Psoas muscle (tissue), 8 donors: ENCODE measurements around the gene TP63. TPM values are rescaled to one million over a fixed set of nuclear protein-coding genes. Genes with fewer than 3 reads are reported as not detected.
"Not testable (repeated sequence)": the region's sequence is repeated elsewhere in the genome, so short reads cannot be mapped to it uniquely, and the experiment has no call there.

Experiments
- ATAC-seq, 4 donors: fragments of 200-7000 bp; cut with Tn5 transposase; one replicate each; pipeline ENCODE4 v1.9.1; 2020; ENCODE audit warnings: moderate library complexity in 3 of 4, mild to moderate bottlenecking in 2 of 4
- DNase-seq, 2 donors: peaks; one replicate each; pipeline ENCODE4 v3.0.0-alpha.2; 2020
- H3K27ac ChIP-seq: fragments of 200-600 bp; one replicate; pipeline ENCODE4 v1.8.0; 2022
- H3K27me3 ChIP-seq, 3 donors: fragments of 200-600 bp in 1 of 3; one replicate each; pipeline versions ENCODE4 v1.6.1 to v1.8.0; 2013 to 2022; ENCODE audit warnings: low read length in 2 of 3, mild to moderate bottlenecking in 2 of 3, moderate library complexity in 1 of 3; ENCODE audit not compliant: insufficient read depth in 3 of 3
- H3K36me3 ChIP-seq, 2 donors: fragments of 200-600 bp in 1 of 2; one replicate each; pipeline versions ENCODE4 v1.6.1 to v1.8.0; 2013 to 2022; ENCODE audit warnings: low read depth in 1 of 2, mild to moderate bottlenecking in 1 of 2, moderate library complexity in 1 of 2; ENCODE audit not compliant: insufficient read depth in 1 of 2
- H3K4me1 ChIP-seq: fragments of 200-600 bp; one replicate; pipeline ENCODE4 v1.8.0; 2022
- H3K4me3 ChIP-seq: fragments of 200-600 bp; one replicate; pipeline ENCODE4 v1.8.0; 2022; ENCODE audit warnings: mild to moderate bottlenecking
- H3K9me3 ChIP-seq: fragments of 200-600 bp; one replicate; pipeline ENCODE4 v1.8.0; 2022
- WGBS, 3 donors: extraction: QIAGEN DNeasy Blood & Tissue Kit; methylation state at CpG; one replicate each; pipeline versions ENCODE4 v1.1.6 to v1.1.7; 2013; 5-methylcytosine and 5-hydroxymethylcytosine counted together
- intact Hi-C, 2 donors: fragments of 100-400 bp; cut with DNase I; formaldehyde crosslinking; loops; one replicate each; pipeline versions ENCODE4 v1.11.0 to v1.14.2; 2022
- polyA plus RNA-seq, 3 donors: library from polyadenylated mRNA; stranded (reverse); fragments of 200-250 nt; gene quantifications; one replicate each; pipeline ENCODE4 v1.2.3, GENCODE V29; 2013
- total RNA-seq, 4 donors: library from RNA; stranded (reverse); fragmentation: NEBNext Ultra II Directional in 2 of 4; extraction: Animal tissue kit (Norgen Biotek cat#: 25700) in 2 of 4; gene quantifications; one replicate each; pipeline versions ENCODE4 v1.2.1 to v1.2.4, GENCODE V29; 2021 to 2023
- TF ChIP-seq, protein P1 (sequence below): fragments of 200-600 bp; IDR thresholded peaks from one replicate; pipeline ENCODE4 v1.8.0; 2022; ENCODE audit warnings: antibody characterized with exemption
- donor health status: healthy with polysubstance abuse.
- donor health status: DM: no; HTN: no; CAD: no; lungs with moderate emphysema.
- donor health status: Bipolar disorder and iron deficiency.
- donor health status: healthy.
- donor health status: DM: yes; HTN: yes; CAD: no.
- donor health status: DM: no; HTN: no; CAD: no.
- donor health status: DM: no; HTN: no; CAD: no.
- donor health status: DM: yes; HTN: yes; CAD: no.

Gene TP63
- total and polyA plus RNA-seq, 7 donors, result 1.4 to 83.0 (median 13.1) TPM

DNA sequence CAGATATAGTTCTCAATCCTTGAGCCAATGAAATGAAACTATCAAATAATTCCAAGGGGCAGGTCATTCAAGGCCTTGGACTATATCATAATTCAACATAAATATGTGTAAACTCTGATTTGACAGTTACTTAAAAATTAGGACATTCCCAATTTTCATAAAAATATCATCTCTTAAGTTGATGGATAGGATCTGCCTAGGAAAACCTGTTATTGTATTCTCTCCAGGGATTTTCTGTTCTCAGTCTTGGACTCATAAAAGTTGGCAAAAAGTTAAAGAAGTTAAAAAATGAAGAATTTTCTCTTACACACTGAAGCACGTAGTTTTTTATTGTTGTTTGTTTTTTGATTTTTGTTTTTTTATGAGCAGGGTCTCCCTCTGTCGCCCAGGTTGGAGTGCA lies 109.0 kb downstream of the TP63 start:
- no peaks in the 10 kb centered on the region for H3K27me3 ChIP-seq
- WGBS, 3 donors, result 80 to 92% (median 87%) methylated on average over 2 of the region's 2 CpGs
- intact Hi-C loops, result no loop called here
- no peak overlapping the region for H3K4me3 ChIP-seq
- peaks cover 0 to 75% of the 10 kb centered on the region in 2 donors for H3K36me3 ChIP-seq
- no peak for ATAC-seq
- no peak overlapping the region for H3K27ac ChIP-seq
- peaks cover 4% of the 10 kb centered on the region for H3K9me3 ChIP-seq
- peaks cover 4% of the 10 kb centered on the region for H3K4me1 ChIP-seq
- TF ChIP-seq, protein P1, sequence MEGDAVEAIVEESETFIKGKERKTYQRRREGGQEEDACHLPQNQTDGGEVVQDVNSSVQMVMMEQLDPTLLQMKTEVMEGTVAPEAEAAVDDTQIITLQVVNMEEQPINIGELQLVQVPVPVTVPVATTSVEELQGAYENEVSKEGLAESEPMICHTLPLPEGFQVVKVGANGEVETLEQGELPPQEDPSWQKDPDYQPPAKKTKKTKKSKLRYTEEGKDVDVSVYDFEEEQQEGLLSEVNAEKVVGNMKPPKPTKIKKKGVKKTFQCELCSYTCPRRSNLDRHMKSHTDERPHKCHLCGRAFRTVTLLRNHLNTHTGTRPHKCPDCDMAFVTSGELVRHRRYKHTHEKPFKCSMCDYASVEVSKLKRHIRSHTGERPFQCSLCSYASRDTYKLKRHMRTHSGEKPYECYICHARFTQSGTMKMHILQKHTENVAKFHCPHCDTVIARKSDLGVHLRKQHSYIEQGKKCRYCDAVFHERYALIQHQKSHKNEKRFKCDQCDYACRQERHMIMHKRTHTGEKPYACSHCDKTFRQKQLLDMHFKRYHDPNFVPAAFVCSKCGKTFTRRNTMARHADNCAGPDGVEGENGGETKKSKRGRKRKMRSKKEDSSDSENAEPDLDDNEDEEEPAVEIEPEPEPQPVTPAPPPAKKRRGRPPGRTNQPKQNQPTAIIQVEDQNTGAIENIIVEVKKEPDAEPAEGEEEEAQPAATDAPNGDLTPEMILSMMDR, result no peak
- DNase-seq, result no peak

DNA sequence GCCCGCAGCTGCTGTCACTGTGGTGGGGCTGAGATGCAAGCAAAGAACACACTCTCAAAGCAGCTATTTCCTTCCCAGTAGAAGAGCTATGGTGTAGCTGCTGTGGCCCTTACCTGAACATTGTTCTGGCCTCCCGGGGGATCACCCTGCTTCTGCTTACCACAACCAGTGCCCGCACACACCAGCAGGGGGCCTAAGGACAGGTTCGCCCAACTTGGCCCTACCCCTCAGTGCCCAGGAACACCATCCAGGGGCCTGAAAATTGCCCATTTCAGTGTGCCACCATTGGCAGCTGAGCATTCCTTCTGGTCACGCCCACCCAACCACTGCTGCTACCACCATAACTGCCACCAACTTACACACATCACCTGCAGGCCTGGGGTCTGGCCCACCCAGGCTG lies 113.0 kb downstream of the TP63 start:
- ATAC-seq, result peak in 1 of 4 donors; percentile 32
- intact Hi-C loops, result no loop called here
- 89 to 98% (median 93%) methylated on average over 5 of the region's 5 CpGs for WGBS, 3 donors
- TF ChIP-seq, protein P1, result no peak
- no peaks in the 10 kb centered on the region for H3K4me1 ChIP-seq
- H3K4me3 ChIP-seq, result no peak overlapping the region
- no peak for DNase-seq
- peaks cover 0 to 75% of the 10 kb centered on the region in 2 donors for H3K36me3 ChIP-seq
- no peaks in the 10 kb centered on the region for H3K27me3 ChIP-seq
- peaks cover 4% of the 10 kb centered on the region for H3K9me3 ChIP-seq
- no peak overlapping the region for H3K27ac ChIP-seq

GRCh38 chr3:189745622-189746021 lies 114.4 kb downstream of the TP63 start:
- DNase-seq (no peak), ATAC-seq (no peak)
- Histone ChIP-seq H3K27ac (no peak overlapping the region), H3K4me3 (no peak overlapping the region), H3K27me3 (no peaks in the 10 kb centered on the region), H3K9me3 (peaks cover 4% of the 10 kb centered on the region), H3K36me3 (peaks cover 0 to 68% of the 10 kb centered on the region in 2 donors), H3K4me1 (no peaks in the 10 kb centered on the region)
- WGBS, 3 donors, result 94 to 100% (median 100%) methylated on average over 1 of the region's 1 CpG
- TF ChIP-seq, protein P1, result no peak
- intact Hi-C loops, result no loop called here

DNA sequence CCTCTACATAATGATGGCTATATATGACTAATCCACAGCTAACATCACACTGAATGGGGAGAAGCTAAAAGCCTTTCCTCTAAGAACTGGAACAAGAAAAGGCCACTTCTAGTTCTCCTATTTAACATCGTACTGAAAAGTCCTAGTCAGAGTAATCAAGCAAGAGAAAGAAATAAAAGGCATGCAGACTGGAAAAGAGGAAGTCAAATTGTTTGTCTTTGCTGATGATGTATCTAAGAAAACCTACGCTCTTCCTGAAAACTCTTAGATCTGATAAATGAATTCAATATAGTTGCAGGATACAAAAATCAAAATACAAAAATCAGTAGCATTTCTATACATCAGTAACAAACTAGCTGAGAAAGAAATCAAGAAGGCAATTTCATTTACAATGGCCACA lies 116.9 kb downstream of the TP63 start:
- ATAC-seq, result no peak
- TF ChIP-seq, protein P1, result no peak
- H3K36me3 ChIP-seq, result peaks cover 0 to 43% of the 10 kb centered on the region in 2 donors
- intact Hi-C loops, result no loop called here
- no peak overlapping the region for H3K27ac ChIP-seq
- 81 to 88% (median 84%) methylated on average over 2 of the region's 2 CpGs for WGBS, 3 donors
- peaks cover 4% of the 10 kb centered on the region for H3K9me3 ChIP-seq
- no peak overlapping the region for H3K4me3 ChIP-seq
- no peaks in the 10 kb centered on the region for H3K27me3 ChIP-seq
- no peak for DNase-seq
- H3K4me1 ChIP-seq, result no peaks in the 10 kb centered on the region

DNA sequence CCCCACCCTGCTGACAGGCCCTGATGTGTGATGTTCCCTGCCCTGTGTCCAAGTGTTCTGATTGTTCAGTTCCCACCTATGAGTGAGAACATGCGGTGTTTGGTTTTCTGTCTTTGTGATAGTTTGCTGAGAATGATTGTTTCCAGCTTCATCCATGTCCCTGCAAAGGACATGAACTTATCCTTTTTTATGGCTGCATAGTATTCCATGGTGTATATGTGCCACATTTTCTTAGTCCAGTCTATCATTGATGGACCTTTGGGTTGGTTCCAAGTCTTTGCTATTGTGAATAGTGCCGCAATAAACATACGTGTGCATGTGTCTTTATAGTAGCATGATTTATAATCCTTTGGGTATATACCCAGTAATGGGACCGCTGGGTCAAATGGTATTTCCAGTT lies 119.8 kb downstream of the TP63 start:
- DNase-seq, H3K4me3 ChIP-seq, H3K9me3 ChIP-seq, intact Hi-C loops, H3K27ac ChIP-seq, H3K27me3 ChIP-seq, ATAC-seq: not testable (repeated sequence)
- peaks cover 0 to 21% of the 10 kb centered on the region in 2 donors for H3K36me3 ChIP-seq
- 92 to 99% (median 96%) methylated on average over 4 of the region's 4 CpGs for WGBS, 3 donors
- H3K4me1 ChIP-seq, result peaks cover 25% of the 10 kb centered on the region
